Measurements from ENCODE around the gene THADA. TPM values are rescaled to one million over a fixed set of nuclear protein-coding genes. Genes with fewer than 3 reads are reported as not detected.

The THADA gene
- total and polyA plus RNA-seq, 2 donors (not counting 3 experiments of a cell fraction or from before 2014, with no cell fraction given): 22.6 to 25.3 TPM

GRCh38 chr2:43327119-43327518, 268.7 kb downstream of the THADA start:
- intact Hi-C loops (cut with micrococcal nuclease): no loop called here

GRCh38 chr2:43326101-43326825, 269.6 kb downstream of the THADA start:
- TF ChIP-seq POLR2AphosphoS5 (IDR thresholded peaks at IDR 0.05; ENCODE audit: insufficient read depth, low read depth, low read length) (no peak), POLR2A (IDR thresholded peaks at IDR 0.05; ENCODE audit: low read depth, low read length) (no peak), MAX (IDR thresholded peaks at IDR 0.05; ENCODE audit: insufficient read depth, insufficient read length) (no peak), MYC (IDR thresholded peaks at IDR 0.05; ENCODE audit: low read depth, low read length) (no peak), EZH2 (IDR thresholded peaks at IDR 0.05; ENCODE audit: borderline replicate concordance, low read depth, low read length, severe bottlenecking) (no peak), FOS (IDR thresholded peaks at IDR 0.05; ENCODE audit: borderline replicate concordance, insufficient read depth, low read length) (no peak), GATA2 (IDR thresholded peaks at IDR 0.05; ENCODE audit: insufficient read depth, insufficient read length, low read depth, low read length) (no peak), JUN (IDR thresholded peaks at IDR 0.05; ENCODE audit: borderline replicate concordance, insufficient read depth, insufficient read length, low read depth) (no peak)
- TF ChIP-seq, protein P1, sequence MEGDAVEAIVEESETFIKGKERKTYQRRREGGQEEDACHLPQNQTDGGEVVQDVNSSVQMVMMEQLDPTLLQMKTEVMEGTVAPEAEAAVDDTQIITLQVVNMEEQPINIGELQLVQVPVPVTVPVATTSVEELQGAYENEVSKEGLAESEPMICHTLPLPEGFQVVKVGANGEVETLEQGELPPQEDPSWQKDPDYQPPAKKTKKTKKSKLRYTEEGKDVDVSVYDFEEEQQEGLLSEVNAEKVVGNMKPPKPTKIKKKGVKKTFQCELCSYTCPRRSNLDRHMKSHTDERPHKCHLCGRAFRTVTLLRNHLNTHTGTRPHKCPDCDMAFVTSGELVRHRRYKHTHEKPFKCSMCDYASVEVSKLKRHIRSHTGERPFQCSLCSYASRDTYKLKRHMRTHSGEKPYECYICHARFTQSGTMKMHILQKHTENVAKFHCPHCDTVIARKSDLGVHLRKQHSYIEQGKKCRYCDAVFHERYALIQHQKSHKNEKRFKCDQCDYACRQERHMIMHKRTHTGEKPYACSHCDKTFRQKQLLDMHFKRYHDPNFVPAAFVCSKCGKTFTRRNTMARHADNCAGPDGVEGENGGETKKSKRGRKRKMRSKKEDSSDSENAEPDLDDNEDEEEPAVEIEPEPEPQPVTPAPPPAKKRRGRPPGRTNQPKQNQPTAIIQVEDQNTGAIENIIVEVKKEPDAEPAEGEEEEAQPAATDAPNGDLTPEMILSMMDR (IDR thresholded peaks at IDR 0.05; ENCODE audit: extremely low read depth in 1 of 2, insufficient read depth in 1 of 2, low read depth in 1 of 2, low read length in 2 of 2): no peak
- FAIRE-seq (no peak), DNase-seq (ENCODE audit: low read depth, low spot score) (no peak)
- Histone ChIP-seq H3K4me3 (replicated peaks in 1 of 3; ENCODE audit: insufficient read depth in 1 of 3, low read depth in 1 of 3, low read length in 3 of 3) (no peak overlapping the region), H3K9me3 (replicated peaks; ENCODE audit: control insufficient read depth, insufficient read depth, low read length) (no peaks in the 10 kb centered on the region), H3K4me2 (ENCODE audit: insufficient read depth, low read length) (no peak overlapping the region), H3K79me2 (ENCODE audit: control insufficient read depth, insufficient read depth, low read length) (no peaks in the 10 kb centered on the region), H3K36me3 (ENCODE audit: control insufficient read depth in 2 of 2, extremely low read depth in 1 of 2, insufficient read depth in 2 of 2, low read length in 2 of 2) (no peaks in the 10 kb centered on the region), H2AFZ (ENCODE audit: low read depth, low read length) (no peak overlapping the region), H3K4me1 (ENCODE audit: control insufficient read depth, extremely low read depth, insufficient read depth, low read length) (peaks cover 5% of the 10 kb centered on the region), H3K9ac (replicated peaks; ENCODE audit: extremely low read depth, insufficient read depth, low read length) (no peak overlapping the region), H3K27ac (ENCODE audit: insufficient read depth, low read depth, low read length) (no peak overlapping the region), H3K9me1 (replicated peaks; ENCODE audit: control insufficient read depth, extremely low read depth, insufficient read depth, low read length) (no peaks in the 10 kb centered on the region), H4K20me1 (replicated peaks; ENCODE audit: control insufficient read depth, extremely low read depth, insufficient read depth, low read length) (no peaks in the 10 kb centered on the region), H3K27me3 (ENCODE audit: control insufficient read depth in 2 of 2, insufficient read depth in 2 of 2, low read length in 2 of 2) (no peaks in the 10 kb centered on the region)
- BruUV-seq (replicated peaks): no TSS peak
- intact Hi-C loops (cut with micrococcal nuclease) (no loop called here), dilution Hi-C loops (cut with MboI; ENCODE audit: extremely low pct_ligation_motif_present, low sequenced_read_pairs) (no loop called here)
- CTCF ChIA-PET: no interaction called here
- POLR2A ChIA-PET: no interaction called here

More at GRCh38 chr2:43327119-43327518, 268.7 kb downstream of the THADA start:
- Histone ChIP-seq H3K27me3 (ENCODE audit: control insufficient read depth in 2 of 2, insufficient read depth in 2 of 2, low read length in 2 of 2) (no peaks in the 10 kb centered on the region), H3K9me1 (replicated peaks; ENCODE audit: control insufficient read depth, extremely low read depth, insufficient read depth, low read length) (no peaks in the 10 kb centered on the region), H3K4me1 (ENCODE audit: control insufficient read depth, extremely low read depth, insufficient read depth, low read length) (peaks cover 5% of the 10 kb centered on the region), H3K79me2 (ENCODE audit: control insufficient read depth, insufficient read depth, low read length) (no peaks in the 10 kb centered on the region), H3K9ac (replicated peaks; ENCODE audit: extremely low read depth, insufficient read depth, low read length) (no peak overlapping the region), H3K4me2 (ENCODE audit: insufficient read depth, low read length) (no peak overlapping the region), H2AFZ (ENCODE audit: low read depth, low read length) (no peak overlapping the region), H3K4me3 (replicated peaks in 1 of 3; ENCODE audit: insufficient read depth in 1 of 3, low read depth in 1 of 3, low read length in 3 of 3) (no peak overlapping the region), H3K9me3 (replicated peaks; ENCODE audit: control insufficient read depth, insufficient read depth, low read length) (no peaks in the 10 kb centered on the region), H3K27ac (ENCODE audit: insufficient read depth, low read depth, low read length) (no peak overlapping the region), H3K36me3 (ENCODE audit: control insufficient read depth in 2 of 2, extremely low read depth in 1 of 2, insufficient read depth in 2 of 2, low read length in 2 of 2) (no peaks in the 10 kb centered on the region), H4K20me1 (replicated peaks; ENCODE audit: control insufficient read depth, extremely low read depth, insufficient read depth, low read length) (no peaks in the 10 kb centered on the region)
- no peak for FAIRE-seq
- ChIA-PET POLR2A (no interaction called here), CTCF (no interaction called here)
- DNase-seq (ENCODE audit: low read depth, low spot score): no peak
- no TSS peak for BruUV-seq (replicated peaks)
- no peak for TF ChIP-seq MAX (IDR thresholded peaks at IDR 0.05; ENCODE audit: insufficient read depth, insufficient read length)
- dilution Hi-C loops (cut with MboI; ENCODE audit: extremely low pct_ligation_motif_present, low sequenced_read_pairs): no loop called here

Data from endothelial cell of umbilical vein (primary cell).